Rectal smooth muscle tissue (tissue), 1 donor: Measurements from ENCODE around the gene KRTAP10-8.
"Not testable (repeated sequence)": the region's sequence is repeated elsewhere in the genome, so short reads cannot be mapped to it uniquely, and the experiment has no call there.

Source experiments
- H3K27ac ChIP-seq: one replicate; pipeline ENCODE4 v1.7.0; 2013; ENCODE audit warnings: low read depth, low read length, inconsistent platforms
- H3K27me3 ChIP-seq: one replicate; pipeline ENCODE4 v1.7.0; 2013; ENCODE audit warnings: low read length; ENCODE audit not compliant: control insufficient read depth, insufficient read depth
- H3K36me3 ChIP-seq: one replicate; pipeline ENCODE4 v1.7.0; 2013; ENCODE audit warnings: low read length; ENCODE audit not compliant: control insufficient read depth, insufficient read depth
- H3K4me1 ChIP-seq: one replicate; pipeline ENCODE4 v1.7.0; 2013; ENCODE audit warnings: low read length; ENCODE audit not compliant: control insufficient read depth, insufficient read depth
- H3K4me3 ChIP-seq: one replicate; pipeline ENCODE4 v1.7.0; 2013; ENCODE audit warnings: low read length
- H3K9ac ChIP-seq: one replicate; pipeline ENCODE4 v1.7.0; 2013; ENCODE audit warnings: low read length

KRTAP10-8 gene

GRCh38 chr21:44637018-44637850 is 25.4 kb downstream of the KRTAP10-8 start, which contains the start of gene KRTAP10-10:
Gene KRTAP10-10, plus strand, starts transcription at chr21:44637356. Its CDS starts 62 bp downstream, at chr21:44637418.
- no peak within 1 kb of the TSS for H3K9ac ChIP-seq
- no peaks in the 10 kb centered on the region for H3K4me1 ChIP-seq
- H3K27me3 ChIP-seq: no peaks in the 10 kb centered on the region
- H3K36me3 ChIP-seq: no peaks in the 10 kb centered on the region
- H3K27ac ChIP-seq: no peak within 1 kb of the TSS
- H3K4me3 ChIP-seq: no peak within 1 kb of the TSS

GRCh38 chr21:44637851-44638348 is 26.0 kb downstream of the KRTAP10-8 start:
- H3K27me3 ChIP-seq, H3K4me3 ChIP-seq, H3K9ac ChIP-seq, H3K27ac ChIP-seq, H3K36me3 ChIP-seq, H3K4me1 ChIP-seq: not testable (repeated sequence)

DNA sequence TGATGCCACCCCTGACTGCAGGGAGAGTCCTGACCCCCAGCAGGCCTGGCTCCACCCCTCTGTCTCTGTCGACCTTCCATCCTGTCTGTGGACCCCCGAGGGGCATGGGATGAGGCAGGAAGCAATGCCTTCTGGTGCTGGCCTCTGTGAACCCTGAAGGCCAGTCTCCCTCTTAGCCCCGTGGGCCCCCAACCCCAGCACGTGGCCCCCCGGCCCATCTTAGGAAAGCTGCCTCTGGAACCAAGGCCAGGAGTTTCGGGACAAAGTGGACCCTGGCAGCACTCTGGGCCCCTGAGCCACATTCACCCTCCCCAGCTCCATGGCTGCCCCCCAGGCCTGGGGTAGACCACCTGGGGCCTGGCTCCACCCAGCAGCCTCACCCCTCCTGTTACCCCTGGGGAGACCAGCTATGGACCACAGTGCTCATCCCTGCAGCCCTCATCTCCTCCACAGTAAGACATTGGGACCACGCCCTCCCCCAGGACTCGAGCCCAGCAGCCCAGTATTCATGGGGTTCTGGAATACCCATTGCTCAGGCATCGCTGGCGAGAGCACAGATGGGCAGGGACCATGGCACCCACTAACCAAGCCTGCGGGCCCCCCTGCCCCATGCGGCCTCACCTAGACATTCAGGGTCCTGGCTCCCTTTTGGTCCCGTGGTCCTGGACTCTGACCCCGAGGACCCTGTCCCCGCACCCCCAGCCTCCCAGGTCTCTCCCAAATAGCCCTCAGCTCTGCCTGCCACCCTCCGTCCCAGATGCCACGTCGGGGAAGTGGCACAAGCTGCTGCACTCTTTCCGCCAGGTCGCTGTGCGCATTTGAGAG is 26.8 kb downstream of the KRTAP10-8 start:
- H3K27ac ChIP-seq, H3K36me3 ChIP-seq, H3K27me3 ChIP-seq, H3K4me1 ChIP-seq, H3K4me3 ChIP-seq, H3K9ac ChIP-seq: not testable (repeated sequence)

DNA sequence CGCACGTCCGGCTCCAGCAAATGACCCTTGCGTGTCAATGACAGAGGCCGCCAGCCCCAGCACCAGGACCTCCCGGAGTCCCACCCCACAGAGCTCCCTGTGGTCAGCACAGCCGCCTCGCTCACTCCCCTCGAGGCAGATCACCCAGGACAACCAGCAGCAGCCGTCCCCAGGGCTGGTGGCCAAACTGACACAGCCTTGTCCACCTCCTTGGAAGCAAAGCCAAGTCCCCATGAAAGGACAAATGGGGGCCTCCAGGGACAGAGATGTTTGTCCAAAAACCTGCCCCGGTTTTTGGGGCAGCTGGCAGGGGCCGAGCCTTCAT is 27.4 kb downstream of the KRTAP10-8 start:
- H3K27ac ChIP-seq: no peak overlapping the region
- no peaks in the 10 kb centered on the region for H3K27me3 ChIP-seq
- no peak overlapping the region for H3K4me3 ChIP-seq

DNA sequence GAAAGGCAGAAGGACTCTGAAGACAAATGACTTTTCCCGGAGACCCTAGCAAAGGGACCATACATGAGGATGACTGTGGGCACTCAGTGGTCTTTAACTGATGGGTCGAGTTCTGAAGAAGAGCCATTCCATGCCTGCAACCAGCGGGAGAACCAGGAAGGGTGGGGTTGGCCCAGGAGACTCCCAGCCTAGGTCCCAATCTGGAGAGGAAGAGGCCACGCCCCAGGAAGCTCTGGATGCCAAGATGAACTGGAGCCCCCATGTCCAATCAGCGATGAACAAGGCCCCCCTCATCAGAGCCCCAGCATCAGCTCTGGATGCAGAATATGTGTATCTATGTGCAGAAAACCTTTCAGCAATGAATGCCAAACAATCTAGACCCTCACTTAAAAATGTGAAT is 28.9 kb downstream of the KRTAP10-8 start:
- H3K36me3 ChIP-seq: no peaks in the 10 kb centered on the region
- no peaks in the 10 kb centered on the region for H3K4me1 ChIP-seq
- H3K9ac ChIP-seq: no peak overlapping the region
- H3K4me3 ChIP-seq: no peak overlapping the region
- no peaks in the 10 kb centered on the region for H3K27me3 ChIP-seq
- no peak overlapping the region for H3K27ac ChIP-seq

More for the DNA sequence above, 27.4 kb downstream of the KRTAP10-8 start:
- Histone ChIP-seq H3K9ac (no peak overlapping the region), H3K36me3 (no peaks in the 10 kb centered on the region), H3K4me1 (no peaks in the 10 kb centered on the region)

GRCh38 chr21:44643741-44644310 is 31.9 kb downstream of the KRTAP10-8 start:
- Histone ChIP-seq H3K4me3 (no peak overlapping the region), H3K27ac (no peak overlapping the region), H3K9ac (no peak overlapping the region), H3K4me1 (no peaks in the 10 kb centered on the region), H3K36me3 (no peaks in the 10 kb centered on the region), H3K27me3 (no peaks in the 10 kb centered on the region)

DNA sequence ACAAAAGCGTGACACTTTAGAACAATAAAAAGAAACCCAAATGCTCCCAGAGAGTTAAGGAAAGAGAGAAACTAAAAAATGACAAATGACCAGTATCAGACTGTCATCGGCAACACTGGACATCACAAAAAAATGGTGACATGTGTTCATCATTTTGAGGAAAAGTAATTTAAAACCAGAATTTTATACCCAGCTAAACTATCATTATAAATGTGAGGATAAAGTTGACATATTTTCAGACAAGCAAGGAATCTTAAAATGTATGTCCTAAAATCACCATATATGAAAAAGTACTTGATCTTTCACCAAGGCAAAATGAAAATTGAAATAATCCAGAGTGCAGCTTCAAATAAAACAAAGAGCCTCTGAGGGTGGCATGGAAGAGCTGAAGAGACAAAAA is 33.0 kb downstream of the KRTAP10-8 start:
- Histone ChIP-seq H3K4me1 (no peaks in the 10 kb centered on the region), H3K9ac (no peak overlapping the region), H3K4me3 (no peak overlapping the region), H3K36me3 (no peaks in the 10 kb centered on the region), H3K27me3 (no peaks in the 10 kb centered on the region), H3K27ac (no peak overlapping the region)

DNA sequence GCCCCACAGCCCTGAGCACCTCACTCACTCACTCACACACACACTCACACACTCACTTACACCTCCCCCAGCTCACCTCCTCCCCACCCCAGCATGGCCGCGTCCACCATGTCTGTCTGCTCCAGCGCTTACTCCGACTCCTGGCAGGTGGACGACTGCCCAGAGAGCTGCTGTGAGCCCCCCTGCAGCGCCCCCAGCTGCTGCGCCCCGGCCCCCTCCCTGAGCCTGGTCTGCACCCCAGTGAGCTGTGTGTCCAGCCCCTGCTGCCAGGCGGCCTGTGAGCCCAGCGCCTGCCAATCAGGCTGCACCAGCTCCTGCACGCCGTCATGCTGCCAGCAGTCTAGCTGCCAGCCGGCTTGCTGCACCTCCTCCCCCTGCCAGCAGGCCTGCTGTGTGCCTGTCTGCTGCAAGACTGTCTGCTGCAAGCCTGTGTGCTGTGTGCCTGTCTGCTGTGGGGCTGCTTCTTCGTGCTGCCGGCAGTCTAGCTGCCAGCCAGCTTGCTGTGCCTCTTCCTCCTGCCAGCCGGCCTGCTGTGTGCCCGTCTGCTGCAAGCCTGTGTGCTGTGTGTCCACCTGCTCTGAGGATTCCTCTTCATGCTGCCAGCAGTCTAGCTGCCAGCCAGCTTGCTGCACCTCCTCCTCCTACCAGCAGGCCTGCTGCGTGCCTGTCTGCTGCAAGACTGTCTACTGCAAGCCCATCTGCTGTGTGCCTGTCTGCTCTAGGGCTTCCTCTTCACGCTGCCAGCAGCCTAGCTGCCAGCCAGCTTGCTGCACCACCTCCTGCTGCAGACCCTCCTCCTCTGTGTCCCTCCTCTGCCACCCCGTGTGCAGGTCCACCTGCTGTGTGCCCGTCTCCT is 34.7 kb downstream of the KRTAP10-8 start, which contains the start of gene KRTAP10-11:
TSS of gene KRTAP10-11 (plus strand) at position 49 of the 856 bp plus-strand sequence. CDS start at position 94, 45 bp downstream.
- H3K36me3 ChIP-seq, H3K4me3 ChIP-seq, H3K9ac ChIP-seq, H3K27ac ChIP-seq, H3K27me3 ChIP-seq, H3K4me1 ChIP-seq: not testable (repeated sequence)

- Histone ChIP-seq H3K9ac (no peak overlapping the region), H3K36me3 (no peaks in the 10 kb centered on the region), H3K27me3 (no peaks in the 10 kb centered on the region), H3K4me3 (no peak overlapping the region), H3K4me1 (no peaks in the 10 kb centered on the region), H3K27ac (no peak overlapping the region)
Measured at GRCh38 chr21:44647222-44647552, 35.3 kb downstream of the KRTAP10-8 start.

DNA sequence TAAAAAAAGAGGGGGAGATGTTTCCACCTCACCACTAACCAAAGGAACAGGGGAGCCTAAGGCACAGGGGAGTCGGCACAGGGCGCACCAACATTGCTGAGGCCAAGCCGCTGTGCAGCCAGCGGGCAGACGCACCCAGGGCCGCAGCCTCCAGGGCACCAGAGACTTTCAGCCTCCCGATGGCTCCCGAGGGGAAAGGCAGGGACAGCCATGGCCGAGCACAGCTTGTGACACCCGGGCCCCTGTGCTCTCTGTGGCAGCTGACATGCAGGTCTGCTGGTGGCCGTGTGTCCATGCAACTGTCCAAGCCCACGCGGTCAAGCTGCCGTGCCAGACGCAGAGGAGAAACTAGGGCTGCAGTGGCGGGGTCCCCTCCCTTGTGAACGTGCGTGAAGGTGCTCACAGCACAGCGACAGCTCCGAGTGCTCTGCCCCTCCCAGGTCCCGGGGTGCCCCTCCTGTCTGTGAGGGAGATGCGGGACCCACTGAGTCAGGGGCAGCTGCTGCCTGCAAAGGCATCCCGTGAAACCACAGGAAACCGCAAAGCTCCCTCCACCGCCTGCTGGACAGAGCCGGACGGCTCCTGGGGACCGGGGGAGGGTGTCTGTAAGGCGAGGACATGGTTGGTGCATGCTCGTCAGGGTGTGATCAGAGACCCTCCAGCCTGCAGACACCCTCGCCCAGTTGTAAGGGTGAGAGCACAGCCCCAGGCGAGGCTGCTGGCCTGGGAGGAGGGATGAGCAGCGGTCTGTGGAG is 36.9 kb downstream of the KRTAP10-8 start:
- no peak overlapping the region for H3K4me3 ChIP-seq
- no peak overlapping the region for H3K9ac ChIP-seq
- no peaks in the 10 kb centered on the region for H3K4me1 ChIP-seq
- no peak overlapping the region for H3K27ac ChIP-seq
- no peaks in the 10 kb centered on the region for H3K27me3 ChIP-seq
- no peaks in the 10 kb centered on the region for H3K36me3 ChIP-seq

DNA sequence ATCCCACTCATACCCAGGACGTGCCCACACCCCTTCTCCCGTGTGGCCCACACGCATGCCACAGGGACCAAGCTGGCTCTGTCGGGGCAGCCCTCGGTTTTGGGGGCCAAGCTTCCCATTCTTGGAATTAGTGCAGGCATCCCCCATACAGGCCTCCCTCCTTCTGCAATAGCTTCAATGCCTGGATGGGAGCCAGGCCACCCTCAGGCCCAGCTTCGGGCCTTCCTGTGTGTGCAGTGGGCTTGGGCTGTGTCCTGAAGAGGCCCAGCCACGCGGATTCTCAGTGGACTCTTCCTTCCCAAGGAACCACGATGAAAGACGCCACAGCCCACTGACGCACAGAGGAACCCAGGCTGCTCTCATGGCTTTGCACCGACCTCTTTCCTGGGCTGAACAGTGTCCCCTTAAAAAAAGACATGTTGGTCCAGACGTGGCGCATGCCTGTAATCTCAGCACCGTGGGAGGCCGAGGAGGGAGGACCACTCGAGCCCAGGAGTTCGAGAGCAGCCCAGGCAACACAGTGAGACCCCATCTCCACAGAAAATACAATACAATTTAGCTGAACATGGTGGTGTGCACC is 37.7 kb downstream of the KRTAP10-8 start:
- Histone ChIP-seq H3K4me3 (no peak overlapping the region), H3K27ac (no peak overlapping the region), H3K36me3 (no peaks in the 10 kb centered on the region), H3K9ac (no peak overlapping the region), H3K27me3 (no peaks in the 10 kb centered on the region), H3K4me1 (no peaks in the 10 kb centered on the region)
